H1 (cell line): Measurements from ENCODE around the gene CLN5. TPM values are rescaled to one million over a fixed set of nuclear protein-coding genes. Genes with fewer than 3 reads are reported as not detected.

Source experiments
- CTCF ChIA-PET: fragments of 300-600 bp; sonication (Branson Sonifier 250); formaldehyde crosslinking; loops from one replicate; lab custom pipeline; 2021; ENCODE audit not compliant: partially characterized antibody; lab: Charles Lee
- POLR2A ChIA-PET: fragments of 300-600 bp; sonication (Branson Sonifier 250); formaldehyde crosslinking; loops from one replicate; lab custom pipeline; 2021; ENCODE audit warnings: inconsistent platforms; ENCODE audit not compliant: partially characterized antibody; lab: Charles Lee
- DNase-seq, 2 experiments: peaks; one replicate each; pipeline versions ENCODE4 v3.0.0 to v3.0.0-alpha.2; 2010 to 2022; ENCODE audit warnings: low spot score in 2 of 2, low read depth in 1 of 2, mixed read lengths in 1 of 2
- FAIRE-seq: peaks from 2 replicates; lab custom pipeline; 2011; peaks lifted over from hg19 to GRCh38; lab: Jason Lieb, UNC
- H2AFZ ChIP-seq: 2 replicates; pipeline ENCODE4 v1.8.1; 2012; ENCODE audit warnings: low read length, inconsistent platforms
- H2AK5ac ChIP-seq: 2 replicates; pipeline ENCODE4 v1.6.1; 2013; ENCODE audit warnings: low read depth, low read length
- H2BK120ac ChIP-seq: replicated peaks from 2 replicates; pipeline ENCODE3; 2013; ENCODE audit warnings: low read depth, low read length, inconsistent platforms
- H2BK12ac ChIP-seq: 2 replicates; pipeline ENCODE4 v1.6.1; 2013; ENCODE audit warnings: low read depth, low read length
- H2BK15ac ChIP-seq: 2 replicates; pipeline ENCODE4 v1.6.1; 2013; ENCODE audit warnings: low read length
- H2BK20ac ChIP-seq: 2 replicates; pipeline ENCODE4 v1.6.1; 2013; ENCODE audit warnings: low read length
- H2BK5ac ChIP-seq: 2 replicates; pipeline ENCODE4 v1.6.1; 2013; ENCODE audit warnings: low read depth, low read length
- H3K14ac ChIP-seq: 2 replicates; pipeline ENCODE4 v1.6.1; 2013; ENCODE audit warnings: inconsistent platforms; ENCODE audit not compliant: insufficient read length
- H3K18ac ChIP-seq: 2 replicates; pipeline ENCODE4 v1.6.1; 2013; ENCODE audit warnings: low read length; ENCODE audit errors: extremely low read depth
- H3K23ac ChIP-seq: 2 replicates; pipeline ENCODE4 v1.6.1; 2013; ENCODE audit warnings: inconsistent platforms; ENCODE audit not compliant: insufficient read length
- H3K23me2 ChIP-seq: 2 replicates; pipeline ENCODE4 v1.6.1; 2013; ENCODE audit warnings: low read depth, low read length
- H3K27ac ChIP-seq: 2 replicates; pipeline ENCODE4 v1.6.1; 2011; ENCODE audit warnings: low read depth, low read length, inconsistent platforms
- H3K27me3 ChIP-seq, 4 experiments: replicated peaks in 1 of 4; 1 replicate in 1 of 4; 2 replicates in 3 of 4; pipeline versions ENCODE4 v1.6.1 to v1.8.1; 2011 to 2013; ENCODE audit warnings: low read length in 3 of 4, mild to moderate bottlenecking in 3 of 4, inconsistent platforms in 2 of 4, mixed read lengths in 2 of 4, moderate library complexity in 1 of 4; ENCODE audit not compliant: control insufficient read depth in 3 of 4, insufficient read depth in 3 of 4; ENCODE audit errors: extremely low read depth in 1 of 4
- H3K36me3 ChIP-seq, 4 experiments: 2 replicates each; pipeline versions ENCODE4 v1.6.1 to v1.8.1; 2011 to 2013; ENCODE audit warnings: mild to moderate bottlenecking in 4 of 4, low read length in 3 of 4, moderate library complexity in 2 of 4, control low read depth in 1 of 4, inconsistent platforms in 1 of 4; ENCODE audit not compliant: insufficient read depth in 4 of 4, control insufficient read depth in 2 of 4
- H3K4ac ChIP-seq: replicated peaks from 2 replicates; pipeline ENCODE3; 2013; ENCODE audit warnings: low read length, low read depth, mixed read lengths, inconsistent platforms; ENCODE audit not compliant: insufficient read length
- H3K4me1 ChIP-seq, 4 experiments: replicated peaks in 1 of 4; 1 replicate in 1 of 4; 2 replicates in 3 of 4; pipeline versions ENCODE4 v1.6.1 to v1.8.1; 2011 to 2013; ENCODE audit warnings: low read length in 3 of 4, inconsistent platforms in 2 of 4, mixed read lengths in 1 of 4; ENCODE audit not compliant: insufficient read depth in 4 of 4, control insufficient read depth in 3 of 4
- H3K4me2 ChIP-seq, 2 experiments: 2 replicates each; pipeline versions ENCODE4 v1.6.1 to v1.8.1; 2011 to 2013; ENCODE audit warnings: low read depth in 2 of 2, low read length in 2 of 2, control low read depth in 1 of 2, inconsistent platforms in 1 of 2, mild to moderate bottlenecking in 1 of 2; ENCODE audit not compliant: insufficient read depth in 1 of 2
- H3K4me3 ChIP-seq, 4 experiments: fragments of 200-600, 300-600 bp in 1 of 4; sonication (generic), shearing (Covaris generic), sonication (Bioruptor Twin) in 1 of 4; 2 replicates each; pipeline versions ENCODE4 v1.5.1 to v1.8.1; 2011 to 2016; ENCODE audit warnings: low read length in 4 of 4, low read depth in 3 of 4, control low read depth in 2 of 4, inconsistent platforms in 2 of 4, mild to moderate bottlenecking in 2 of 4, mixed read lengths in 1 of 4, moderate library complexity in 1 of 4; ENCODE audit not compliant: insufficient read depth in 2 of 4; ENCODE audit errors: extremely low read depth in 1 of 4
- H3K56ac ChIP-seq: replicated peaks from 2 replicates; pipeline ENCODE3; 2013; ENCODE audit warnings: low read depth, mild to moderate bottlenecking, mixed read lengths, low read length, inconsistent platforms; ENCODE audit not compliant: insufficient read length
- H3K79me1 ChIP-seq: 2 replicates; pipeline ENCODE4 v1.6.1; 2013; ENCODE audit warnings: low read depth, low read length, control low read depth
- H3K79me2 ChIP-seq, 2 experiments: 2 replicates each; pipeline versions ENCODE4 v1.6.1 to v1.8.1; 2012 to 2013; ENCODE audit warnings: low read length in 2 of 2, mild to moderate bottlenecking in 2 of 2, inconsistent platforms in 1 of 2; ENCODE audit not compliant: insufficient read depth in 2 of 2, control insufficient read depth in 1 of 2
- H3K9ac ChIP-seq, 4 experiments: replicated peaks in 1 of 4; 1 replicate in 1 of 4; 2 replicates in 3 of 4; pipeline versions ENCODE4 v1.6.1 to v1.8.1; 2011 to 2013; ENCODE audit warnings: low read depth in 3 of 4, low read length in 3 of 4, control low read depth in 2 of 4, mild to moderate bottlenecking in 2 of 4, moderate library complexity in 2 of 4, inconsistent platforms in 1 of 4; ENCODE audit errors: extremely low read depth in 1 of 4
- H3K9me3 ChIP-seq, 2 experiments: 2 replicates each; pipeline versions ENCODE4 v1.6.1 to v1.8.1; 2012 to 2013; ENCODE audit warnings: mild to moderate bottlenecking in 2 of 2, moderate library complexity in 2 of 2, control low read depth in 1 of 2, inconsistent platforms in 1 of 2, low read depth in 1 of 2, low read length in 1 of 2, mixed read lengths in 1 of 2; ENCODE audit not compliant: insufficient read depth in 2 of 2
- H4K20me1 ChIP-seq, 2 experiments: replicated peaks in 1 of 2; 2 replicates each; pipeline versions ENCODE3 to v1.8.1; 2011 to 2013; ENCODE audit warnings: inconsistent platforms in 2 of 2, low read length in 2 of 2, mild to moderate bottlenecking in 1 of 2; ENCODE audit not compliant: insufficient read depth in 2 of 2, control insufficient read depth in 1 of 2
- H4K5ac ChIP-seq: 2 replicates; pipeline ENCODE4 v1.6.1; 2013; ENCODE audit warnings: low read length, low read depth, mixed read lengths, inconsistent platforms; ENCODE audit not compliant: insufficient read length
- H4K8ac ChIP-seq: 2 replicates; pipeline ENCODE4 v1.8.0; 2013; ENCODE audit warnings: mild to moderate bottlenecking, moderate library complexity, low read length, inconsistent platforms; ENCODE audit not compliant: insufficient read depth; ENCODE audit errors: extremely low read depth
- H4K91ac ChIP-seq: replicated peaks from 2 replicates; pipeline ENCODE3; 2013; ENCODE audit warnings: low read length, mixed read lengths, inconsistent platforms; ENCODE audit not compliant: insufficient read length
- JUND ChIP-seq: IDR thresholded peaks from 2 replicates; pipeline ENCODE4 v1.6.1; 2011; ENCODE audit warnings: mild to moderate bottlenecking, improper control_type of control experiment, low read length
- RFX5 ChIP-seq: IDR thresholded peaks from 2 replicates; pipeline ENCODE4 v1.6.1; 2011; ENCODE audit warnings: low read depth, low read length, improper control_type of control experiment, borderline replicate concordance
- SIX5 ChIP-seq: IDR thresholded peaks from 2 replicates; pipeline ENCODE4 v1.6.1; 2011; ENCODE audit warnings: mild to moderate bottlenecking, low read depth, low read length
- WGBS, 2 experiments: shearing (Covaris generic) in 1 of 2; methylation state at CpG; one replicate each; pipeline versions ENCODE4 v1.1.6 to v1.1.7; 2013 to 2015; ENCODE audit warnings: low lambda C conversion rate in 2 of 2, mixed read lengths in 2 of 2, inconsistent platforms in 1 of 2, low coverage in 1 of 2, missing lambda C conversion rate in 1 of 2; ENCODE audit not compliant: insufficient replicate concordance in 2 of 2, insufficient coverage in 1 of 2, insufficient read length in 1 of 2; ENCODE audit errors: extremely low coverage in 1 of 2, missing lambda C conversion rate in 1 of 2; 5-methylcytosine and 5-hydroxymethylcytosine counted together
- polyA plus RNA-seq, 7 experiments: library from polyadenylated mRNA; depleted of rRNA in 3 of 7; stranded (reverse) in 5 of 7; unstranded in 2 of 7; fragments of >200 nt in 5 of 7; fragments of 200-250 nt in 2 of 7; gene quantifications; 1 replicate in 5 of 7; 2 replicates in 1 of 7; 4 replicates in 1 of 7; pipeline versions ENCODE4 v1.2.1 to v1.2.3, GENCODE V29; 2011 to 2013; ENCODE audit warnings: missing spikeins in 2 of 7, mixed read lengths in 2 of 7
- total RNA-seq: library from RNA; stranded (reverse); fragmentation: NEBNext Ultra II Directional; extraction: Animal tissue kit (Norgen Biotek cat#: 25700); gene quantifications from 2 replicates; pipeline ENCODE4 v1.2.1, GENCODE V29; 2021

Gene CLN5
- total and polyA plus RNA-seq, 2 of the 8 experiments (the other 6 are each of a cell fraction or from before 2014, with no cell fraction given) = 5.3 to 10.1 TPM

GRCh38 chr13:76975863-76976262 is 16.0 kb upstream of the CLN5 start:
- Histone ChIP-seq H2BK15ac (no peak overlapping the region), H4K8ac (no peak overlapping the region), H3K79me1 (no peaks in the 10 kb centered on the region), H4K5ac (no peak overlapping the region), H3K4me3 (no peak overlapping the region), H2BK20ac (no peak overlapping the region), H2BK120ac (no peak overlapping the region), H3K4ac (no peak overlapping the region), H3K79me2 (no peaks in the 10 kb centered on the region), H3K9ac (no peak overlapping the region), H2AK5ac (no peak overlapping the region), H3K27me3 (no peaks in the 10 kb centered on the region), H4K91ac (no peak overlapping the region), H3K14ac (no peak overlapping the region), H3K23ac (no peak overlapping the region), H3K27ac (no peak overlapping the region), H3K23me2 (no peaks in the 10 kb centered on the region), H3K4me2 (no peak overlapping the region), H2BK5ac (no peak overlapping the region), H2BK12ac (no peak overlapping the region), H2AFZ (0 out of 2 replicates have a peak overlapping the region, but pooled peaks have one; percentile 70), H3K9me3 (no peaks in the 10 kb centered on the region), H3K4me1 (0 out of 7 replicates have a peak, but pooled peaks cover 0 to 2% (median 0%) of the 10 kb centered on the region in 4 experiments), H3K18ac (no peak overlapping the region), H3K56ac (no peak overlapping the region), H3K36me3 (no peaks in the 10 kb centered on the region; a peak in 1 of 8 replicates), H4K20me1 (no peaks in the 10 kb centered on the region)
- no peak for DNase-seq
- CTCF ChIA-PET = interaction anchor here (1.0 to 2.0 kb wide), 4 partner anchors 8 to 1298 kb away, joined by 3 to 8 read pairs (median 5); no protein-coding TSS in a partner anchor
- 94% methylated on average over 6 of the region's 6 CpGs; no CpG with 5 or more reads in 1 of the 2 experiments for WGBS, 2 experiments
- POLR2A ChIA-PET = no interaction called here
- TF ChIP-seq SIX5 (no peak), JUND (0 out of 2 replicates have a peak, but pooled peaks have one; percentile 56), RFX5 (no peak)
- FAIRE-seq = no peak
